H1 (cell line): ENCODE data around the gene ADAMTS13. TPM values are rescaled to one million over a fixed set of nuclear protein-coding genes. Genes with fewer than 3 reads are reported as not detected.

ENCODE experiments used
- CTCF ChIA-PET: fragments of 300-600 bp; sonication (Branson Sonifier 250); formaldehyde crosslinking; loops from one replicate; lab custom pipeline; 2021; ENCODE audit not compliant: partially characterized antibody; lab: Charles Lee
- POLR2A ChIA-PET: fragments of 300-600 bp; sonication (Branson Sonifier 250); formaldehyde crosslinking; loops from one replicate; lab custom pipeline; 2021; ENCODE audit warnings: inconsistent platforms; ENCODE audit not compliant: partially characterized antibody; lab: Charles Lee
- DNase-seq, 2 experiments: peaks; one replicate each; pipeline versions ENCODE4 v3.0.0 to v3.0.0-alpha.2; 2010 to 2022; ENCODE audit warnings: low spot score in 2 of 2, low read depth in 1 of 2, mixed read lengths in 1 of 2
- FAIRE-seq: peaks from 2 replicates; lab custom pipeline; 2011; peaks lifted over from hg19 to GRCh38; lab: Jason Lieb, UNC
- H2AFZ ChIP-seq: 2 replicates; pipeline ENCODE4 v1.8.1; 2012; ENCODE audit warnings: low read length, inconsistent platforms
- H2AK5ac ChIP-seq: 2 replicates; pipeline ENCODE4 v1.6.1; 2013; ENCODE audit warnings: low read depth, low read length
- H2BK120ac ChIP-seq: replicated peaks from 2 replicates; pipeline ENCODE3; 2013; ENCODE audit warnings: low read depth, low read length, inconsistent platforms
- H2BK12ac ChIP-seq: 2 replicates; pipeline ENCODE4 v1.6.1; 2013; ENCODE audit warnings: low read depth, low read length
- H2BK15ac ChIP-seq: 2 replicates; pipeline ENCODE4 v1.6.1; 2013; ENCODE audit warnings: low read length
- H2BK20ac ChIP-seq: 2 replicates; pipeline ENCODE4 v1.6.1; 2013; ENCODE audit warnings: low read length
- H2BK5ac ChIP-seq: 2 replicates; pipeline ENCODE4 v1.6.1; 2013; ENCODE audit warnings: low read depth, low read length
- H3K14ac ChIP-seq: 2 replicates; pipeline ENCODE4 v1.6.1; 2013; ENCODE audit warnings: inconsistent platforms; ENCODE audit not compliant: insufficient read length
- H3K18ac ChIP-seq: 2 replicates; pipeline ENCODE4 v1.6.1; 2013; ENCODE audit warnings: low read length; ENCODE audit errors: extremely low read depth
- H3K23ac ChIP-seq: 2 replicates; pipeline ENCODE4 v1.6.1; 2013; ENCODE audit warnings: inconsistent platforms; ENCODE audit not compliant: insufficient read length
- H3K23me2 ChIP-seq: 2 replicates; pipeline ENCODE4 v1.6.1; 2013; ENCODE audit warnings: low read depth, low read length
- H3K27ac ChIP-seq: 2 replicates; pipeline ENCODE4 v1.6.1; 2011; ENCODE audit warnings: low read depth, low read length, inconsistent platforms
- H3K27me3 ChIP-seq, 4 experiments: replicated peaks in 1 of 4; 1 replicate in 1 of 4; 2 replicates in 3 of 4; pipeline versions ENCODE4 v1.6.1 to v1.8.1; 2011 to 2013; ENCODE audit warnings: low read length in 3 of 4, mild to moderate bottlenecking in 3 of 4, inconsistent platforms in 2 of 4, mixed read lengths in 2 of 4, moderate library complexity in 1 of 4; ENCODE audit not compliant: control insufficient read depth in 3 of 4, insufficient read depth in 3 of 4; ENCODE audit errors: extremely low read depth in 1 of 4
- H3K36me3 ChIP-seq, 4 experiments: 2 replicates each; pipeline versions ENCODE4 v1.6.1 to v1.8.1; 2011 to 2013; ENCODE audit warnings: mild to moderate bottlenecking in 4 of 4, low read length in 3 of 4, moderate library complexity in 2 of 4, control low read depth in 1 of 4, inconsistent platforms in 1 of 4; ENCODE audit not compliant: insufficient read depth in 4 of 4, control insufficient read depth in 2 of 4
- H3K4ac ChIP-seq: replicated peaks from 2 replicates; pipeline ENCODE3; 2013; ENCODE audit warnings: low read length, low read depth, mixed read lengths, inconsistent platforms; ENCODE audit not compliant: insufficient read length
- H3K4me1 ChIP-seq, 4 experiments: replicated peaks in 1 of 4; 1 replicate in 1 of 4; 2 replicates in 3 of 4; pipeline versions ENCODE4 v1.6.1 to v1.8.1; 2011 to 2013; ENCODE audit warnings: low read length in 3 of 4, inconsistent platforms in 2 of 4, mixed read lengths in 1 of 4; ENCODE audit not compliant: insufficient read depth in 4 of 4, control insufficient read depth in 3 of 4
- H3K4me2 ChIP-seq, 2 experiments: 2 replicates each; pipeline versions ENCODE4 v1.6.1 to v1.8.1; 2011 to 2013; ENCODE audit warnings: low read depth in 2 of 2, low read length in 2 of 2, control low read depth in 1 of 2, inconsistent platforms in 1 of 2, mild to moderate bottlenecking in 1 of 2; ENCODE audit not compliant: insufficient read depth in 1 of 2
- H3K4me3 ChIP-seq, 4 experiments: fragments of 200-600, 300-600 bp in 1 of 4; sonication (generic), shearing (Covaris generic), sonication (Bioruptor Twin) in 1 of 4; 2 replicates each; pipeline versions ENCODE4 v1.5.1 to v1.8.1; 2011 to 2016; ENCODE audit warnings: low read length in 4 of 4, low read depth in 3 of 4, control low read depth in 2 of 4, inconsistent platforms in 2 of 4, mild to moderate bottlenecking in 2 of 4, mixed read lengths in 1 of 4, moderate library complexity in 1 of 4; ENCODE audit not compliant: insufficient read depth in 2 of 4; ENCODE audit errors: extremely low read depth in 1 of 4
- H3K56ac ChIP-seq: replicated peaks from 2 replicates; pipeline ENCODE3; 2013; ENCODE audit warnings: low read depth, mild to moderate bottlenecking, mixed read lengths, low read length, inconsistent platforms; ENCODE audit not compliant: insufficient read length
- H3K79me1 ChIP-seq: 2 replicates; pipeline ENCODE4 v1.6.1; 2013; ENCODE audit warnings: low read depth, low read length, control low read depth
- H3K79me2 ChIP-seq, 2 experiments: 2 replicates each; pipeline versions ENCODE4 v1.6.1 to v1.8.1; 2012 to 2013; ENCODE audit warnings: low read length in 2 of 2, mild to moderate bottlenecking in 2 of 2, inconsistent platforms in 1 of 2; ENCODE audit not compliant: insufficient read depth in 2 of 2, control insufficient read depth in 1 of 2
- H3K9ac ChIP-seq, 4 experiments: replicated peaks in 1 of 4; 1 replicate in 1 of 4; 2 replicates in 3 of 4; pipeline versions ENCODE4 v1.6.1 to v1.8.1; 2011 to 2013; ENCODE audit warnings: low read depth in 3 of 4, low read length in 3 of 4, control low read depth in 2 of 4, mild to moderate bottlenecking in 2 of 4, moderate library complexity in 2 of 4, inconsistent platforms in 1 of 4; ENCODE audit errors: extremely low read depth in 1 of 4
- H3K9me3 ChIP-seq, 2 experiments: 2 replicates each; pipeline versions ENCODE4 v1.6.1 to v1.8.1; 2012 to 2013; ENCODE audit warnings: mild to moderate bottlenecking in 2 of 2, moderate library complexity in 2 of 2, control low read depth in 1 of 2, inconsistent platforms in 1 of 2, low read depth in 1 of 2, low read length in 1 of 2, mixed read lengths in 1 of 2; ENCODE audit not compliant: insufficient read depth in 2 of 2
- H4K20me1 ChIP-seq, 2 experiments: replicated peaks in 1 of 2; 2 replicates each; pipeline versions ENCODE3 to v1.8.1; 2011 to 2013; ENCODE audit warnings: inconsistent platforms in 2 of 2, low read length in 2 of 2, mild to moderate bottlenecking in 1 of 2; ENCODE audit not compliant: insufficient read depth in 2 of 2, control insufficient read depth in 1 of 2
- H4K5ac ChIP-seq: 2 replicates; pipeline ENCODE4 v1.6.1; 2013; ENCODE audit warnings: low read length, low read depth, mixed read lengths, inconsistent platforms; ENCODE audit not compliant: insufficient read length
- H4K8ac ChIP-seq: 2 replicates; pipeline ENCODE4 v1.8.0; 2013; ENCODE audit warnings: mild to moderate bottlenecking, moderate library complexity, low read length, inconsistent platforms; ENCODE audit not compliant: insufficient read depth; ENCODE audit errors: extremely low read depth
- H4K91ac ChIP-seq: replicated peaks from 2 replicates; pipeline ENCODE3; 2013; ENCODE audit warnings: low read length, mixed read lengths, inconsistent platforms; ENCODE audit not compliant: insufficient read length
- BACH1 ChIP-seq: IDR thresholded peaks from 2 replicates; pipeline ENCODE4 v1.6.1; 2012; ENCODE audit warnings: low read length, improper control_type of control experiment
- KDM5A ChIP-seq: fragments of 200-600 bp; IDR thresholded peaks from 2 replicates; pipeline ENCODE4 v1.7.1; 2012; ENCODE audit warnings: mild to moderate bottlenecking, low read length, inconsistent platforms, mixed read lengths
- SIX5 ChIP-seq: IDR thresholded peaks from 2 replicates; pipeline ENCODE4 v1.6.1; 2011; ENCODE audit warnings: mild to moderate bottlenecking, low read depth, low read length
- SRF ChIP-seq: IDR thresholded peaks from 2 replicates; pipeline ENCODE4 v1.6.1; 2011; ENCODE audit warnings: mild to moderate bottlenecking, low read depth, low read length, moderate library complexity
- TAF1 ChIP-seq: IDR thresholded peaks from 2 replicates; pipeline ENCODE4 v1.6.1; 2011; ENCODE audit warnings: mild to moderate bottlenecking, low read depth, low read length
- WGBS, 2 experiments: shearing (Covaris generic) in 1 of 2; methylation state at CpG; one replicate each; pipeline versions ENCODE4 v1.1.6 to v1.1.7; 2013 to 2015; ENCODE audit warnings: low lambda C conversion rate in 2 of 2, mixed read lengths in 2 of 2, inconsistent platforms in 1 of 2, low coverage in 1 of 2, missing lambda C conversion rate in 1 of 2; ENCODE audit not compliant: insufficient replicate concordance in 2 of 2, insufficient coverage in 1 of 2, insufficient read length in 1 of 2; ENCODE audit errors: extremely low coverage in 1 of 2, missing lambda C conversion rate in 1 of 2; 5-methylcytosine and 5-hydroxymethylcytosine counted together
- polyA plus RNA-seq, 7 experiments: library from polyadenylated mRNA; depleted of rRNA in 3 of 7; stranded (reverse) in 5 of 7; unstranded in 2 of 7; fragments of >200 nt in 5 of 7; fragments of 200-250 nt in 2 of 7; gene quantifications; 1 replicate in 5 of 7; 2 replicates in 1 of 7; 4 replicates in 1 of 7; pipeline versions ENCODE4 v1.2.1 to v1.2.3, GENCODE V29; 2011 to 2013; ENCODE audit warnings: missing spikeins in 2 of 7, mixed read lengths in 2 of 7
- total RNA-seq: library from RNA; stranded (reverse); fragmentation: NEBNext Ultra II Directional; extraction: Animal tissue kit (Norgen Biotek cat#: 25700); gene quantifications from 2 replicates; pipeline ENCODE4 v1.2.1, GENCODE V29; 2021
- TF ChIP-seq, protein P1 (sequence below): IDR thresholded peaks from 2 replicates; pipeline ENCODE4 v1.6.1; 2011; ENCODE audit warnings: low read length, improper control_type of control experiment

ADAMTS13 gene
- total and polyA plus RNA-seq, 2 of the 8 experiments (the other 6 are each of a cell fraction or from before 2014, with no cell fraction given) = 4.4 to 5.8 TPM

DNA sequence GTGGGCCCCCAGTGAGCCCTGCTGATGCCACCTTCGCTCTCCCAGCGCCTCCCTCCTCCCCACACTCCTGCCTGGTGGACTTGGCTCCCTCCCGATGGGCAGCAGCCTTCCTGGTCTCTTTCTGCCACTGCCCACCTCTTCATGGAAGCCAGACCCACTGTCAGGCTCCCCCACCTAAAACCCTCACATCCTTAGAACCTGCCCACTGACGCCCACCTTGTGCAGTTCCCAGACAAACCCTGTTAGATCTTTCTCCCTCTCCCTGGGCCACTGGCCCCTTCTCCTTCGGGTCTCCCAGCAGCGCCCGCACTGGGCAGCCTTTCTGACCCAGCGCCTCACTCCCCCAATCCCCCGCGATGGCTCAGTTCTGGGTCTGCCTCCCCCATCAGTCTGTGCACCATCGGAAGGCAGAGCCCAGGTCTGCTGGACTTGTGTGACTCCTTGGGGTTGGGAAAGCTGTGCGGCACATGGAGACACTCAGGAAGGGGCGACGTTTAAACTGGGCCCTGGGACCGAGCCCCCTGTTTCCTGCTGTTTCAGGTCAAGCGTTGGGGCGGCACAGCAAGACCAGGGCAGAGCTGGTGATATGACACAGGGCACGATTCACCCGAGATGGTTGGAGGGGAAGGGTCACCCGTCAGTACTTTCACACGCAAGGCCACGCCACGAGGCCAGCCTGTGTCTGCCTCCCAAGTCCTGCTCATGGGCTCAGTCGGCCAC, 85.2 kb downstream of the ADAMTS13 start:
- CTCF ChIA-PET = interaction anchor here (1.0 to 1.7 kb wide), 5 partner anchors 21 to 220 kb away, joined by 3 to 5 read pairs (median 4); partner anchors contain the start of gene ADAMTSL2
- no peak overlapping the region for H3K9ac ChIP-seq
- TF ChIP-seq KDM5A = no peak
- TF ChIP-seq SRF = no peak
- TF ChIP-seq, protein P1, sequence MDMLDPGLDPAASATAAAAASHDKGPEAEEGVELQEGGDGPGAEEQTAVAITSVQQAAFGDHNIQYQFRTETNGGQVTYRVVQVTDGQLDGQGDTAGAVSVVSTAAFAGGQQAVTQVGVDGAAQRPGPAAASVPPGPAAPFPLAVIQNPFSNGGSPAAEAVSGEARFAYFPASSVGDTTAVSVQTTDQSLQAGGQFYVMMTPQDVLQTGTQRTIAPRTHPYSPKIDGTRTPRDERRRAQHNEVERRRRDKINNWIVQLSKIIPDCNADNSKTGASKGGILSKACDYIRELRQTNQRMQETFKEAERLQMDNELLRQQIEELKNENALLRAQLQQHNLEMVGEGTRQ = no peak
- TF ChIP-seq SIX5 = no peak
- TF ChIP-seq TAF1 = no peak
- TF ChIP-seq BACH1 = no peak

More for the DNA sequence above, 85.2 kb downstream of the ADAMTS13 start:
- Histone ChIP-seq H3K23me2 (peaks cover 9% of the 10 kb centered on the region), H2BK120ac (no peak overlapping the region), H3K79me2 (no peaks in the 10 kb centered on the region), H2BK5ac (no peak overlapping the region), H3K9me3 (peaks cover 0 to 3% of the 10 kb centered on the region in 2 experiments; a peak in 1 of 4 replicates), H2AFZ (no peak overlapping the region), H4K91ac (no peak overlapping the region), H3K36me3 (no peaks in the 10 kb centered on the region; a peak in 1 of 8 replicates), H3K27me3 (peaks cover 0 to 2% (median 0%) of the 10 kb centered on the region in 4 experiments; a peak in 2 of 7 replicates), H2BK12ac (0 out of 2 replicates have a peak overlapping the region, but pooled peaks have one; percentile 60), H4K8ac (no peak overlapping the region; the same call in 1 of the 2 replicates), H2BK15ac (no peak overlapping the region), H3K14ac (no peak overlapping the region), H3K4me1 (peaks cover 0 to 15% (median 12%) of the 10 kb centered on the region in 4 experiments; a peak in 6 of 7 replicates), H3K56ac (no peak overlapping the region), H4K20me1 (peaks cover 0 to 7% of the 10 kb centered on the region in 2 experiments), H3K4me3 (no peak overlapping the region), H2BK20ac (no peak overlapping the region), H3K27ac (no peak overlapping the region), H4K5ac (no peak overlapping the region), H3K23ac (no peak overlapping the region), H3K18ac (no peak overlapping the region; the same call in 1 of the 2 replicates), H3K4ac (no peak overlapping the region), H3K79me1 (no peaks in the 10 kb centered on the region), H3K4me2 (no peak overlapping the region), H2AK5ac (no peak overlapping the region)
- POLR2A ChIA-PET = no interaction called here
- WGBS, 2 experiments = 80% methylated on average over 19 of the region's 24 CpGs; no CpG with 5 or more reads in 1 of the 2 experiments
- no peak for DNase-seq
- FAIRE-seq = no peak
